Stimulated activated CD4-positive, alpha-beta T cell treated with anti-CD3 and anti-CD28 coated beads, Interleukin-1b, Interleukin-23, amount 100 ng/mL, for 48 hours (primary cell): ENCODE data around the gene DCLRE1B.
A peak's percentile ranks its signal among the peaks of the same experiment; 100 is the strongest.
"Not testable (repeated sequence)": the region's sequence is repeated elsewhere in the genome, so short reads cannot be mapped to it uniquely, and the experiment has no call there.

Experiments used
- DNase-seq: peaks from one replicate; pipeline ENCODE4 v3.0.0-alpha.2; 2020

DCLRE1B gene

DNA sequence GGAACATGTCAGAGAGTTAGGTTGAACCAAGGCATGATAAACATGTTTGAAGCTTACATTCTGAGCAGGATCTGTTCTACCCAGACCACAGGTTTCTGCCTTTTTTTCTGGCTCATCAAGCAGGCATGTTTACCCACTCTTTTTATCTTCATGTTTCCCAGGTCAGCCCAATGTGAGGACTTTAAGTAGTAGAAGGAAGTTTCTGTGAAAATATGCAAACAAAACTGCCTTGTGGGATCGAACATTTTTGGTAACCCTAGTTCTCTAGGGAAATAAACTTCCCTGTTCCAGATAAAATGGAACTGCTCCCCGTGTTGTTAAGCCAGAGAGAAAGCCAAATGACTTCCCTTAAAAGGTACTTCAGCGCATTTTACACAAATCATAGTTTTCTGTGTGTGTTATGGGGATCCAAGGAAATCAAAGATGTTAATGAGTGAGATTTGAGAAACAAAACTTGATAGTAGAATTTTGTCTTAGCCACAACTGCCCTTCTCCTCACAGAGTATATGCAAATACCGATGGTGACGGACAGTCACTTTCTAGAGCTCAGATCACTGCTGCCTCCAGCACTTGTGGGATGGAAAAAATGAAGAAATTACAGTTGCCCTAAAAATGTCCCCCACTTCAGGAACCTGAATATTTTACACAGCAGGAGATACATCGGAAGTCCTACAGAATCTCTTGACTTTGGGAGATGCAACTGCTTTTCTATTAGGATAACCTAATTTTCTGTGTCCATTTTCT is 23.2 kb downstream of the DCLRE1B start:
- no peak for DNase-seq

DNA sequence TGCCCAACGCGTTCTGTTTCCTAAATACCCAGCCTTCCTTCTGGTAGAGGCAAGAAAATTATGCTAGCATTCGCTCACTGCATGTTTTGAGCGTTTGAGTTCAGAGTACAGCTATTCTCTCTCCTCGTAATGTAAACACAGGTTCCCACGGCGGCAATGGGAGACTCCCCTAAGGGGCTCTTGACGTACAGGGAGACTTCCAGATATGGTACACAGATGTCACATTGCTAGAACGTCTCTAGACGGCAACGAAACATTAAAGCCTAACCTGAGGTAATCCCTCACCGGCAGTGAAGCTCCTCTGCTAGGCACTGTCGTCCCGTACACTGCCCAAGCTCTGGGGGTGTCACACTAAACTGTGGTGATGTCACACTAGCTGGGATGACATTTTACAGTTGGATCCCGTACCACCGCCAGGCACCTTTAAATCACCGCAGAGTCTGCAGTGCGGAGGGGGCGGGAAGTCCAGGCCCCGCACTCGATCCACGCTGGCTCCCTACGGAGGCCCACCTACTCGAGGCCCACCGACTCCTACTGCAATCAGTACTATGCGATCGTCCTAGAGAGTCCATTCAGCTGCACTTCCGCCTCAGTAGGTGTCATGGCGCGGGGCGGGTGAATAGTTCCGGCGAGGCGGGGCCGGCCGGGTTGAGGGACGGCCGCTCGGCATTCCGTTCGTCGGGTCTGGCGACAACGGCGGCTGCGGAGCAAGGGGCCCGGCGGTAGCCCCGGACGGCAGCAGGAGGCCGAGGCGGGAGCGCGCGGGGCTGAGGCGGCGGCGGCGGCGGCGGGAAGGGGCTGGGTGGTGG is 24.0 kb downstream of the DCLRE1B start, which contains the start of gene HIPK1:
HIPK1 (plus strand) TSS at position 384 of the 809 bp plus-strand sequence.
- peak; percentile 92 for DNase-seq

DNA sequence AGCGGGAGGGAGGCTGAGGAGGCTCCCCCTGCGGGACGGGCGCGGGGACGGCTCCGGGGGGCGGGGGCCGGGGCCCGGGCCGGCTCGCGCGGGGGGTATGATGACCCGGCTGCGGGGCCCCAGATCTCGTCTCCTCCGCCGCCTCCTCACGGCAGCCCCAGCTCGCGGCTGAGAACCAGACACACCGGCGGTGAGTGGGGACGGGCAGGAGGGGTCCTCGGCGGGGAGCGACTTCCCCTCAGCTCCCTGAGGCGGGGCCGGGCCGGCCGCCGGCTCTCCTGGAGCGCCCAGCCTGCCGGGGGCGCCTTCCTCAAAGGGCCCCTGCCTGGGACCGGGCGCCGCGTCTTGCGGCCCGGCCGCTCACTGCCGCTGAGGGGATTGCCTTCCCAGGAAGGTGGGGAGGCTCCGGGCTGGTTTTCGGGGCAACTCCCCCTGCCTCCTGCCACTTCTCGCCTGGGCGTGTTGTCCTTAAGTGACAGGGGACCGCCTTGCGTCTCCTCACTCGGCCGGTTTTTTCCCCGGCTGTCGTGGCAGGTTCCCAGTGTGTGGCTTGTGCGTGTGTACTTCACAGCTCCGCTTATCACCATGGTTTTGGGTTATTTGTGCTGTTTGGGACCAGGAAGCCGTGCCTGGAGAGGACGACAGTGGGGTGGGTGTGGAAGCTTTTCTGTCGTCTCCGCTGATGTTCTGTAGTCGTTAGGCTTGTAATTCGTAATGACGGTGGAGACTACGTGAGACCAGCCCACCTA is 24.8 kb downstream of the DCLRE1B start:
- peak; percentile 65 for DNase-seq

DNA sequence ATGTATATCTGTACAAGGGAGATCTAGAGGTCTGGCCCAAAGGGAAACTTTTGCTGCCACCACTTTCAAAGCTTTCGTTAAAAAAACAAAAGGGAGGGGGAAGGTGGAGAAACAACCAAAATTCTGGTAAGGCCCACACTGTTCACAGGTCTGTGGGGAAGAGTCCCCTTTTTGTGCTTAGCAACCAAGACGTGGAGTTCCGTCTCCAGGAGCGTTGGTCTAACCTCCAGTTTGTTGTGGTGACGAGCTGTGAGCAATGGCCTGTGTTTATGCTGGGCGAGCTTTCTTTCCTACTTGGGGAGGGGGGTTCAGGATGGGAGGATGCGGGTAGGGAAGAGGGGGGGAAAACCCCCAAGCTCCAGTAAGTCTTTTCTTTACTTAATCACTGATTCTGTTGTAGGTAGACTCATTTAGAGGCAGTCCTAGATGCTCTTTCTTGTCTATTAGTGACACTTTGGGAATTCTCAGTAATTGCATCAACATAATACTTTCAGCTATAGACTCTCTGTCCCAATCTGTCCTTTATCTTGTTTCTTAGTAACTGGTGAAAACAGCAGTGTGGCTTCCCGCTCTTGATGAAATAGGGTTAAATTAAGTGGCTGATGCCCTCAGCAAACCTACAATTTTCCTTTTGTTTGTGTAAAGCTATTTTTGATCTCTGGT is 25.5 kb downstream of the DCLRE1B start:
- DNase-seq: peak; percentile 76

DNA sequence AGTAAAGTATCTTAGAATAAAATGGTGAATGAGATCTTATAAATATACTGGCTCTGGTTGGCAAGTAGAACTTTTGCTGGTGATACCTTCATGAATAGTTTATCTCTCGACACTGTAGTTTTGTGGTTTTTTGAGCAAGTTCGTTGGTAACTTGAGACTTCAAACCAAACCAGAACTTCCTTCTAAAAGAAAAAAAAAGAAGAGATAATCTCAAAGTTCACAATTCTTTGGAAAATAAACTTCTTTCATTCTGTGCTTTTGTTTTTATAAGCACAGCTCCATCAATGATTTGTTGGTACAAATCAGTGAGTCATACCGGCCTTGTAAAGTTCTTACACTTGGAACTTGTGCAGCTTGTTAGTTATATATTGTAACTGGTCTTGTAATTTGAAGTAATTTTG is 26.3 kb downstream of the DCLRE1B start:
- no peak for DNase-seq

DNA sequence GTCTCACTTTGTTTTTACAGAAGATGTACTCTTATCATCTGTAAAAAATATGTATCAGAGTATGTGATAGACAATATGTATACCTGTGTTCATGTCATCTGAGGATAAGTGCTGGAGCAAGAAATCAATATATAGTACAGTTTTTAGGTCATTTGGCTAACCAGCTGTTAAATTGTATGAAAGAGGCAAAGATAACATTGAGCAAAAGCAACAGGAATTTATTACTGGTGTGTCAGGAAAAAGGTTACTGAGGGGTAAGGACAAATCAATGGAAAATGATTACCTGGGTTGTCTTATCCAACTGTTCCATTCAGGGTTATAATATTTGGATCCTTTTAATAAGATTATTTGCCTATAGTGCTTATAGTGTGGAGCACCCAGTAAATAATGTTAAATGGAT is 28.9 kb downstream of the DCLRE1B start:
- DNase-seq: no peak

DNA sequence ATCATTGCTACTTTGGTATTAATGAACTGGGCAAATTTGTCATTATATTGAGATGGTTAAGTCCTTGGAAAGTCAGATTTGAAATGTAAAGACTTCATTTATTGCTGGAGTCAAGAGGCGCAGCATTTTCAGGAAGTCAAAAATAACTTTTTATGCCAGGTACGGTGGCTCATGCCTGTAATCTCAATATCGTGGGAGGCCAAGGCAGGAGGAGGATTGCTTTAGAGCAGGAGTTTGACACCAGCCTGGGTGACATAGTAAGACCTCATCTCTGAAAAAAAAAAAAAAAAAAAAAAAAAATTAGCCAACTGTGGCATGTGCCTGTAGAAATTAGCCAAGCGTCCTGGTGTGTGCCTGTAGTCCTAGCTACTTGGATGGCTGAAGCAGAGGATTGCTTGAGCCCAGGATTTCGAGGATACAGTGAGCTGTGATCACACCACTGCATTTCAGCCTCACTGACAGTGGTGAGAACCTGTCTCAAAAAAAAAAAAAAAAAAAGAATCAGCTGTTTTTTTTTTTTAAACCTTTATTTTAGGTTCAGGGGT is 29.5 kb downstream of the DCLRE1B start:
- no peak for DNase-seq

DNA sequence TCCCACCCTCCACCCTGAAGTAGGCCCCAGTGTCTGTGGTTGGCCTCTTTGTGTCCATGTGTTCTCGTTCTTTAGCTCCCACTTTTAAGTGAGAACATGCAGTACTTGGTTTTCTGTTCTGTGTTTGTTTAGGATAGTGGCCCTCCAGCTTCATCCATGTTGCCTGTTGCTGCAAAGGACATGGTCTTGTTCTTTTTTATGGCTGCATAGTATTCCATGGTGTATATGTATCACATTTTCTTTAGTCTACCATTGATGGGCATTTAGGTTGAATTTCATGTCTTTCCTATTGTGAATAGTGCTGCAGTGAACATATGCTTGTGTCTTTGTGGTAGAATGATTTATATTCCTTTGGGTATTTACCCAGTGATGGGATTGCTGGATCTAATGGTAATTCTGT is 30.1 kb downstream of the DCLRE1B start:
- no peak for DNase-seq

DNA sequence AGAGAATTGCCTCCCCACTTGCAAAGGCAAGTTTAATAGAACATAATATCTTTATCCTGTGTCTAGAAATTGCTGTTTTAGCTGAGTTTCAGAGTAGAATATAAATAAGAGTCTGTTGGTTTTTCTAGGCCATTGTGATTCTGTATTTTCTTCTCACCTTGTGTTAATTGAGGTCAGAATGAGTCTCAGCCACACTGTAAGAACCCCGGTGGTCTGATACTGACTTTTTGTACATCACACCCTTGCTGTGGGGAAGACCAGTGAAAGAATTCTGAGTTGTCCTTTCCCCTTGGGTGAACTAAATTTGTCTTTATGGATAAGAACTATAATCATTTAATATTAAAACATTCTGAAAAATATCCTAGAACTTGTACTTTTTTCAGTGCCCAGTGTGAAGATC is 30.8 kb downstream of the DCLRE1B start:
- DNase-seq: no peak

DNA sequence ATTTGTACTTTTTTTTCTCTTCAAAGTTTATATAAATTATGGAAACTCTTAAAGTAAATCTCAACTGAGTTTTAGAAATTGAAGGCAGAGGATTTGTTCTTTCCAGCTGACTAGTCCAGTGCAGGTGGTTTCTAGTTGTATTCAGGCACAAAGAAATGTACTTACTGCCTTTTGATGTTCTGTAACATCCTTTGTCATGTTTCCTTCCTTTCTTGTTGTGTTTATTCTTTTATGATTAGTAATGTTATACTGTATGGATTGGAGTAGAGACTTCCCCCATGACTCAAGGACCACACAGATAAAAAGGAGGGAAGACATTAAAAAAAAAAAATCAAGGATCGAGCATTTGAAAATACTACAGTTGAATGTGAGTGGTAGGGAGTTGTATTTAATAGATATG is 32.0 kb downstream of the DCLRE1B start:
- DNase-seq: no peak

DNA sequence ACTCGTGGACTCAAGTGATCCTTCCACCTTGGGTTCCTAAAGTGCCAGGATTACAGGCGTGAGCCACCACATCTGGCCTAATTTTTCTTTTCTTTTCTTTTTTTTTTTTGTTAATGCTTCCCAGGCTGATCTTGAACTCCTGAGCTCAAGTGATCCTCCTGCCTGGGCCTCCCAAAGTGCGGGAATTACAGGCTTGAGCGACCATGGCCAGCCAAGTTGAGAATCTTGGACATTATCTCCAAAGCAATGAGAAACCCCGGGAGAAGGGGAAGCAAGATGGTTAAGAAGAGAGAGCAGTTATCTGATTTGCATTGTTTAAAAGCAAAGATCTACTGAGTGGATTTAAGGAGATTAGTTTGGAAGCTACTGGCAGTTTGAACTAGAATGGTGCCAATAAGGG is 33.1 kb downstream of the DCLRE1B start:
- no peak for DNase-seq

DNA sequence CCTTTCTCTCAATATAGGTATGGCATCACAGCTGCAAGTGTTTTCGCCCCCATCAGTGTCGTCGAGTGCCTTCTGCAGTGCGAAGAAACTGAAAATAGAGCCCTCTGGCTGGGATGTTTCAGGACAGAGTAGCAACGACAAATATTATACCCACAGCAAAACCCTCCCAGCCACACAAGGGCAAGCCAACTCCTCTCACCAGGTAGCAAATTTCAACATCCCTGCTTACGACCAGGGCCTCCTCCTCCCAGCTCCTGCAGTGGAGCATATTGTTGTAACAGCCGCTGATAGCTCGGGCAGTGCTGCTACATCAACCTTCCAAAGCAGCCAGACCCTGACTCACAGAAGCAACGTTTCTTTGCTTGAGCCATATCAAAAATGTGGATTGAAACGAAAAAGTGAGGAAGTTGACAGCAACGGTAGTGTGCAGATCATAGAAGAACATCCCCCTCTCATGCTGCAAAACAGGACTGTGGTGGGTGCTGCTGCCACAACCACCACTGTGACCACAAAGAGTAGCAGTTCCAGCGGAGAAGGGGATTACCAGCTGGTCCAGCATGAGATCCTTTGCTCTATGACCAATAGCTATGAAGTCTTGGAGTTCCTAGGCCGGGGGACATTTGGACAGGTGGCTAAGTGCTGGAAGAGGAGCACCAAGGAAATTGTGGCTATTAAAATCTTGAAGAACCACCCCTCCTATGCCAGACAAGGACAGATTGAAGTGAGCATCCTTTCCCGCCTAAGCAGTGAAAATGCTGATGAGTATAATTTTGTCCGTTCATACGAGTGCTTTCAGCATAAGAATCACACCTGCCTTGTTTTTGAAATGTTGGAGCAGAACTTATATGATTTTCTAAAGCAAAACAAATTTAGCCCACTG is 35.5 kb downstream of the DCLRE1B start:
- peak; percentile 50 for DNase-seq

DNA sequence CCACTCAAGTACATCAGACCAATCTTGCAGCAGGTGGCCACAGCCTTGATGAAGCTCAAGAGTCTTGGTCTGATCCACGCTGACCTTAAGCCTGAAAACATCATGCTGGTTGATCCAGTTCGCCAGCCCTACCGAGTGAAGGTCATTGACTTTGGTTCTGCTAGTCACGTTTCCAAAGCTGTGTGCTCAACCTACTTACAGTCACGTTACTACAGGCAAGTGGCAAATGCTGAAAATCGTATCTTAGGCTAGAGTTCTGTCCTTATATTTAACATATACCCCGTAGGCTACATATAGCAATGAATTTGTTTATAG is 36.1 kb downstream of the DCLRE1B start:
- no peak for DNase-seq

DNA sequence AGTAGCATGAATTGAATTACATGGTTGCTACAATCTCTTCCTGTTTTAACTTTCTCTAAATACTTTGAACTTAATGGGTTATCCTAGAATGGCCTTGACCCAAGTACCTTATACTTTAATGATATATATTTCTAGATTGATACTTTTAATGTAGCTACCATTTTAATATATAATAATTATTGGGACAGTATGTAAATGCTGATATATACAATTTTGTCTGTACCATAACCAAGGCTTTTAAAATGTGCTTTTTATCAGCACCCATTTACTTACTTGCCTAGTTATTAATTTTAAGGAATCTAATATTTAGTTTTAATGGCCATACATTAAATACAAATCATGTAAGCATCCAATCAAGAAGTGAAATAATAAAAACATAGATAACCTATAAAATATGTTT is 37.4 kb downstream of the DCLRE1B start:
- DNase-seq: no peak

DNA sequence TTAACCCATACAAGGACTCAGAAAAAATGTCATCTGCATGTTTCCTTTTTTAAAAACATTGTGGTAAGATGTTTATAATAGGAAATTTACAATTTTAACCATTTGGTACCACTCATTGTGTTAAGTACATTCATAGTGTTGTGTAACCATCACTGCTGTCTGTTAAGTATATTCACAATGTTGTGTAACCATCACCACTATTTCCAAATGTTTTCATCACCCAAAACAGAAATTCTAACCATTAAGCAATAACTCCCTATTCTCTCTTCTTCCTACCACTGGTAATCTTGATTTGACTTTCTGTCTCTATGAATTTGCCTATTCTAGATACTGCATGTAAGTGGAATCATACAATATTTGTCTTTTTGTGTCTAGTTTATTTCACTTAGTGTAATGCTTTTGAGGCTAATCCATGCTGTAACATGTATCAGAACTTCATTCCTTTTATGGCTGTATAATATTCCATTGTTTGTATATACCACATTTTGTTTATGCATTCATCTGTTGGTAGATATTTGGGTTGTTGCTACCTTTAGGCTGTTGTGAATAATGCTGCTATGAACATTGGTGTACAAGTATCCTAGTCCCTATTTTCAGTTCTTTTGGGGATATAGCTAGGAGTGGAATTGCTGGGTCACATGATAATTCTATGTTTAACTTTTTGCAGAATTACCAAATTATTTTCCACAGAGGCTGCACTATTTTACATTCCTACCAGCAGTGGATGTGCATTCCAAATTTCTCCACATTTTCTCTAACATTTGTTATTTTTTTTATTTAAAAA is 38.1 kb downstream of the DCLRE1B start:
- no peak for DNase-seq

DNA sequence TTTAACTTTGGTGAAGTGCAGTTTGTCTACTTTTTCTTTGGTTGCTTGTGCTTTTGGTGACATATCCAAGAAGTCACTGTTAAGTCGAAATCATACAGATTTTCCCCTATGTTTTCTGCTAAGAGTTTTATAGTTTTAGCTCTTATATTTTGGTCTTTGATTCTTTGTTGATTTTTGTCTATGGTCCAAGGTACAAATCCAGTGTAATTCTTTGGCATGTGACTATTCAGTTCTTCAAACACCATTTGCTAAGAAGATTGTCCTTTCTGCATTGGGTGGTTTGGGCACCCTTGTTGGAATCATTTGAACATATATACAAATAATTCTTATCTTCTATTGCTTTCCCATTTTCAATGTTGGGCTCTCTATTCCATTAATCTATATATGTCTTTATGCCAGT is 40.2 kb downstream of the DCLRE1B start:
- no peak for DNase-seq

DNA sequence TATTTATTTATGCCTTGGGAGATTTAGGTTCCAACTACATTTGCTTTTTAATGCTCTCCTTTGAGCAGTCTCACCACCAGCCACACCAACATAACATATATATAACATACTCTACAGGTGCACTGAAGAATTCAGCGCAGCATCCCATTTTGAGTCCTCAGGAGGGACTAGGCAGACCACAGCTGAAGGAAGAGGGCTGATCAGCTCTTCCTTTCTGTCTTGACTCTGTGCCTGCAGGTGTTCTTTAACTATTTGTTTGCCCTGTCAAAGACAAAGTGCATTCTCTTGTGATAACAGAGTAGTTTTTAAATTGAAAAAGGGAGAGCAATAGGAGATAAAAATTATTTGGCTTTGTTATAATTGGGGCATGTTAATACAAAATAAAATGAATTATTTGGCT is 41.0 kb downstream of the DCLRE1B start:
- no peak for DNase-seq

DNA sequence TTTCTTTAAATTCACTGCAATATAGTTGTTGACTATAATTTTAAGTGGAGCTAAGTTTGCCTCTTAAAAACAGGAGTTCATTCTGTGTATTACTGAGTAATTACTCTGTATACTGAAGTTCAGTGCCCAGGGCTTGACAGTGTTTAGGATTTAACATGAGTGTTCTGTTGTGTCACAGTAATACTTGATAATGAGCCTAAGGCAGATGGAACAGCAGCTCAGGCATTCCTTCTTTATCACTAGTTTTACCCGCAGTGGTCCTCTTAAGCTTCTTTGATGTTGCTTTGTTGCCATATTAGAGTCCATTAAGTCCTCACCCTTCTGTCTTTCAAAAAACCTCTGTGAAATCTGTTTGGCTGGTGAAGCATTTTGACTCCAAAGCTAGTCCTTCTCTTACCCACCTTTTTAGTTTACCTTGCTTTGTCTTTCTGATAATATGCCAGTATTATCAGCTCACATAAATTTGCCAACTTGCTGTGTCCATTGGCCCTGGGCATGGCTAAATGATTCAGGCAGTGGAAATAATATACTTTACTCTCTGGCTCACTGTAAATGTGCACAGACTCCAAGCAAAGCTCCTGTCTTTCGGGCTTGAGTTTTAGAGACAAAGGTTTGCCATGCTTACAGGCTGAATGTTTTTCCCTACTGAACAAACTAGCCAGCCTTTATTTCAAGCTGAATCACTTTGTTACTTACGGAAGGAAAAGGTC is 41.7 kb downstream of the DCLRE1B start:
- DNase-seq: no peak

DNA sequence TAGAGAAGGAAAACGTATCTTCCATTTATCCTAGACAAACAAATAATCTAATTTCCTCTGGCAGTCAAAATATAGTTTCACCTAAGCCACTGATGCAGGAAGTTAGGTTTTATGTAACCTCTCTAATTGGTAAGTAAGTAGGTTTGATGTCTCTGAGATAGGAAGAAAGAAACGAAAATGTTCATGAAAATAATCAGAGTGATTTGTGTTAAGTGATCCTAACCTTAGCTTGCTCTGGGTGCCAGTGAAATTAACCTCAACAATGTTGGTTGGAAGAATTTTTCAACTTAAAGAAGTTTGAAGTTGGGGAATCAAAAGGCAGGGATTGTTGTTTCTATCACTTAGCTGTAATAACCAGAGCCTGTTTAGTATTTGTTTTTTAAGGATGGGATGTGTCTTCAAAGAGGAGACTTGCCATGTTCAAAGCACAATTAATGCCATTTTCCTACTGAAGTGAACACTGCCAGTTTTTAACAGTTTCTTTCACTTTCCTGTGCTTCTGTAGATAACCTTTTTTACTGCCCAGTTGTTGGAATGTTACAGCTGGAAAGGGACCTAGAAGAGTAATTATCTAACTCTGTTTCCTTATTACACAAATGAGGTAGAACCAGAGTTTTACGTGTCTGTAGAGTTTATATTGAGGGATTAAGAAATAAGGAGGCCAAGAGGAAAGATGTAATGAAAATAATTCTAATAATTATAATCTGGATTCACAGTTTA is 42.4 kb downstream of the DCLRE1B start:
- DNase-seq: no peak

DNA sequence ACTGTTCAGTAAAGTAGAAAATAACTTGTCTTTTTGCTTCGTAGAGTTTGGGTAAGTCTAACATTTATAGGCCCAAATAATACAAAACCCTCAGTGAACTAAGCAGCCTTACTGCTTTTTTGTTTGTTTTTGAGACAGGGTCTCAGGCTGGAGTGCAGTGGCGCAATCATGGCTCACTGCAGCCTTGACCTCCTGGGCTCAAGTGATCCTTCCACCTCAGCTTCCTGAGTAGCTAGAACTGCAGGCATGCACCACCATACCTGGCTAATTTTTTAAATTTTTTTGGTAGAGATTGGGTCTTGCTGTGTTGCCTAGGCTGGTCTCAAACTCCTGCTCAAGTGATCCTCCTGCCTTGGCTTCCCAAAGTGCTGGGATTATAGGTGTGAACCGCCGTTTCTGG is 43.0 kb downstream of the DCLRE1B start:
- DNase-seq: not testable (repeated sequence)
